ENCODE data around the gene ZNF618.

DNA sequence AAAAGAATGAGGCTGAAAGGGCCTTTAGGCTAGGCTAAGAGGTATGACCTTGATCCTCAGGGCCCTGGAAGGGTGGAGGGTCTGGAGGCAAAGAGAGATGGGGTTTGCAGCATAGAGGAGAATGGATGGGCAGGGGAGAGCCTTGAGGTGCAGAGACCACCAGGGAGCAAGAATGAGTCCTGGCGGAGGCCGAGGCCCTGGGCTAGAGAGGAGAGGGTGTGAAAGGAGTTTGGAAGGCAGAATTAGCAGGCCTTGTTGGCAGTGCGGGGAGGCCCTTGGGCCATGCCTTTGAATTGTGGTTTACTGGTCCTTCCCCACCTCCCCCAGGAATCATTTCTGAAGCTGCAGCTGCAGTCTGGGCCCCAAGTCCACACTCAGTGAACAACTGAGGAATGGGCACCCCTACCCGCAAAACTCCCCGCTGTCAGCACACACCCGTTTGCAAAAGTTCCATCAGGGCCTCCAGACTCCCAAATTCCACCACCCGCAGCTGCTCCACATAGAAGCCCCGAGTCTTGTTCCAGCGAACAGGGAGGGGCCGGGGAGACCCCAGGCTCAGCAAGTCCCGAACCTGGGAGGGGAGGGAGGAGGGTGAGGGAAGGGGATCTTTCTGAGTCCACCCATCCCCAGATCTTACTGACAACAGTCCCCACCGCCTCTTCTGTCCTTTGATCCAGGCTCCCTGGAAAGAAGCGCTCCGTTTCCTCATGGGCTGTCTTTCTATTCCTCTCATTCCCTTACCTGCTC is 220.9 kb downstream of the ZNF618 start:
- TF ChIP-seq POLR2A (IDR thresholded peaks at IDR 0.05) = no peak
- TF ChIP-seq, protein P1, sequence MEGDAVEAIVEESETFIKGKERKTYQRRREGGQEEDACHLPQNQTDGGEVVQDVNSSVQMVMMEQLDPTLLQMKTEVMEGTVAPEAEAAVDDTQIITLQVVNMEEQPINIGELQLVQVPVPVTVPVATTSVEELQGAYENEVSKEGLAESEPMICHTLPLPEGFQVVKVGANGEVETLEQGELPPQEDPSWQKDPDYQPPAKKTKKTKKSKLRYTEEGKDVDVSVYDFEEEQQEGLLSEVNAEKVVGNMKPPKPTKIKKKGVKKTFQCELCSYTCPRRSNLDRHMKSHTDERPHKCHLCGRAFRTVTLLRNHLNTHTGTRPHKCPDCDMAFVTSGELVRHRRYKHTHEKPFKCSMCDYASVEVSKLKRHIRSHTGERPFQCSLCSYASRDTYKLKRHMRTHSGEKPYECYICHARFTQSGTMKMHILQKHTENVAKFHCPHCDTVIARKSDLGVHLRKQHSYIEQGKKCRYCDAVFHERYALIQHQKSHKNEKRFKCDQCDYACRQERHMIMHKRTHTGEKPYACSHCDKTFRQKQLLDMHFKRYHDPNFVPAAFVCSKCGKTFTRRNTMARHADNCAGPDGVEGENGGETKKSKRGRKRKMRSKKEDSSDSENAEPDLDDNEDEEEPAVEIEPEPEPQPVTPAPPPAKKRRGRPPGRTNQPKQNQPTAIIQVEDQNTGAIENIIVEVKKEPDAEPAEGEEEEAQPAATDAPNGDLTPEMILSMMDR (IDR thresholded peaks at IDR 0.05) = no peak
- TF ChIP-seq POLR2AphosphoS5 (IDR thresholded peaks at IDR 0.05) = no peak
